ENCODE results near the gene NRXN3. TPM values are rescaled to one million over a fixed set of nuclear protein-coding genes. Genes with fewer than 3 reads are reported as not detected.
"Not testable (repeated sequence)": the region's sequence is repeated elsewhere in the genome, so short reads cannot be mapped to it uniquely, and the experiment has no call there.

NRXN3 gene
- polyA plus RNA-seq, 6 donors from 2014 or later = not detected

GRCh38 chr14:78479127-78479780 lies 309.1 kb downstream of the NRXN3 start:
- peaks cover 0 to 4% (median 0%) of the 10 kb centered on the region in 7 donors for H3K9me3 Mint-ChIP-seq
- no peaks in the 10 kb centered on the region for H3K4me1 Mint-ChIP-seq
- DNase-seq = no peak
- no peak for ATAC-seq (ENCODE audit: low read depth in 2 of 2)
- no peak overlapping the region for H3K27ac Mint-ChIP-seq
- H3K27me3 Mint-ChIP-seq = peaks cover 0 to 18% (median 7%) of the 10 kb centered on the region in 3 donors
- no peaks in the 10 kb centered on the region for H3K36me3 Mint-ChIP-seq
- H3K4me3 Mint-ChIP-seq = no peak overlapping the region

- DNase-seq (no peak), ATAC-seq (ENCODE audit: low read depth in 2 of 2) (no peak)
- H3K36me3 Mint-ChIP-seq = no peaks in the 10 kb centered on the region
- H3K9me3 Mint-ChIP-seq = no peaks in the 10 kb centered on the region
- H3K4me1 Mint-ChIP-seq = no peaks in the 10 kb centered on the region
- H3K27me3 Mint-ChIP-seq = peaks cover 0 to 14% (median 3%) of the 10 kb centered on the region in 3 donors
- no peak overlapping the region for H3K4me3 Mint-ChIP-seq
- H3K27ac Mint-ChIP-seq = no peak overlapping the region
These were observed 313.9 kb downstream of the NRXN3 start for GRCh38 chr14:78484028-78484427.

GRCh38 chr14:78486081-78486480 lies 315.9 kb downstream of the NRXN3 start:
- no peaks in the 10 kb centered on the region for H3K4me1 Mint-ChIP-seq
- no peak overlapping the region for H3K27ac Mint-ChIP-seq
- no peak for DNase-seq
- no peak overlapping the region for H3K4me3 Mint-ChIP-seq
- H3K9me3 Mint-ChIP-seq = no peaks in the 10 kb centered on the region
- no peak for ATAC-seq (ENCODE audit: low read depth in 2 of 2)
- H3K36me3 Mint-ChIP-seq = no peaks in the 10 kb centered on the region
- peaks cover 0 to 9% (median 3%) of the 10 kb centered on the region in 3 donors for H3K27me3 Mint-ChIP-seq

GRCh38 chr14:78486621-78487020 lies 316.4 kb downstream of the NRXN3 start:
- ATAC-seq (ENCODE audit: low read depth in 2 of 2) = no peak
- DNase-seq = no peak
- Mint-ChIP-seq H3K36me3 (no peaks in the 10 kb centered on the region), H3K4me3 (no peak overlapping the region), H3K9me3 (no peaks in the 10 kb centered on the region), H3K4me1 (no peaks in the 10 kb centered on the region), H3K27ac (no peak overlapping the region), H3K27me3 (peaks cover 0 to 9% (median 3%) of the 10 kb centered on the region in 3 donors)

DNA sequence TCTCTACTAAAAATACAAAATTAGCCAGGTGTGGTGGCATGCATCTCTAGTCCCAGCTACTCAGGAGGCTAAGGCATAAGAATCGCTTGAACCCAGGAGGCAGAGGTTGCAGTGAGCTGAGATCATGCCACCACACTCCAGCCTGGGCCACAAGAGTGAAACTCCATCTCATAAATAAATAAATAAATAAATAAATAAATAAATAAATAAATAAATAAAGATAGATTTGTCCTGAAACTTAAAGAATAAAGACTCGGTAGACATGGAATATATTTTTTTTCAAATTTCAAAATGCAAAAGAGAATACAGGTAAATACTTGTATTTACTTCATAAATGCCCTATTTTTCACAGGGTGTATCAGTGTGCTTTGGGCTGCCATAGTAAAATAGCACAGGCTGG lies 317.4 kb downstream of the NRXN3 start:
- ATAC-seq (ENCODE audit: low read depth in 2 of 2) = not testable (repeated sequence)

GRCh38 chr14:78488938-78489337 lies 318.8 kb downstream of the NRXN3 start:
- H3K4me1 Mint-ChIP-seq = no peaks in the 10 kb centered on the region
- H3K4me3 Mint-ChIP-seq = no peak overlapping the region
- ATAC-seq (ENCODE audit: low read depth in 2 of 2) = no peak
- DNase-seq = no peak
- H3K36me3 Mint-ChIP-seq = no peaks in the 10 kb centered on the region
- H3K27me3 Mint-ChIP-seq = peaks cover 0 to 7% (median 0%) of the 10 kb centered on the region in 3 donors
- peak overlapping the region in 1 of 6 donors; percentile 73 for H3K27ac Mint-ChIP-seq
- H3K9me3 Mint-ChIP-seq = no peaks in the 10 kb centered on the region

More for the DNA sequence above, 317.4 kb downstream of the NRXN3 start:
- not testable (repeated sequence) for H3K27ac Mint-ChIP-seq, H3K4me1 Mint-ChIP-seq, H3K4me3 Mint-ChIP-seq, H3K27me3 Mint-ChIP-seq, H3K9me3 Mint-ChIP-seq, DNase-seq, H3K36me3 Mint-ChIP-seq

DNA sequence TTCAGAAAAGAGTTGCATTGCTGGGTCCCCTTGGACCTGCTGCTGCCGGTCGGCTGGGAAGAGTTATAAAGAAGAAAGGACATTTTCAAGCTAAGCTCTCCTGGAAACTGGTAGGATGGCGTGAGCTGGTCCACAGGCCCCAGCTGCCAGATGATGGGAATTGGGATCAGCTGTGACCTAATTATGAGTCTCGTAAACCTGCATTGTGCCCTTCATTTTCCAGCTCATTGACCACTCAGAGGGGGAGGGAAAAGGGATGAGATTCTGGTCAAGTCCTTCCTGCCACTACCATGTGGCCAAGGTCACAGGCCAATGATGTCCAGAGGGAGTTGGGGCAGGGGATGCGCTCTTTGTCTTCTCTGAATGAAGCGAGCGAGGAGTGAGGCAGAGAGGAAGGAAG lies 320.9 kb downstream of the NRXN3 start:
- Mint-ChIP-seq H3K36me3 (no peaks in the 10 kb centered on the region), H3K4me3 (no peak overlapping the region), H3K4me1 (no peaks in the 10 kb centered on the region), H3K27me3 (peaks cover 0 to 5% (median 0%) of the 10 kb centered on the region in 3 donors), H3K9me3 (no peaks in the 10 kb centered on the region), H3K27ac (no peak overlapping the region)
- ATAC-seq (ENCODE audit: low read depth in 2 of 2) = no peak
- no peak for DNase-seq

DNA sequence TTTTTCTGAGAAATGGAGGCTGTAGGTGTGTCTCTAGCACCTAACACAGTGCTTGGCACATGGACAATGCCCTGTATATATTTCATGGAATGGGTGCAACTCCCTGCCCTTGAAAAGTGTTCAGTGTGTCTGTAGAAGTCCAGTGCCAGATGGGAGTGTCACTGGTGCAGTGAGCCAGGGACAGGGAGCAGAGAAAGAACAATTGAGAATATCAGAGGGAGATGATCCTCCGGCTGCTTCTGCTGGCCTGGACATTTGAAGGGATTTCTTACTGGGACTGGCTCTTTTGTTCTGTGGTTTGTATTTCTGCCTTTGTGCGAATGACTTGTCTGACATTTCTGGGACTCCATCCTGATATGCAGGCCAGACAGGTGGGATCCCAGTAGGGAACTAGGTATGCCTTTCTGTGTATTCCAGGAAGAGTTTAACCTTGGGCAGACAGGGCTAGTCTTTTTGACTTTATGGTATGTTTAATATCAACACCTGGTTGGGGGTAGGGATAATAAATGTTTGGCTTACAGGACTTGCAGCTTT lies 328.0 kb downstream of the NRXN3 start:
- H3K4me3 Mint-ChIP-seq = no peak overlapping the region
- H3K9me3 Mint-ChIP-seq = peaks cover 0 to 8% (median 5%) of the 10 kb centered on the region in 7 donors
- DNase-seq (no peak), ATAC-seq (ENCODE audit: low read depth in 2 of 2) (no peak)
- H3K27ac Mint-ChIP-seq = no peak overlapping the region
- H3K36me3 Mint-ChIP-seq = no peaks in the 10 kb centered on the region
- no peaks in the 10 kb centered on the region for H3K4me1 Mint-ChIP-seq
- peaks cover 2 to 11% (median 5%) of the 10 kb centered on the region in 3 donors for H3K27me3 Mint-ChIP-seq

DNA sequence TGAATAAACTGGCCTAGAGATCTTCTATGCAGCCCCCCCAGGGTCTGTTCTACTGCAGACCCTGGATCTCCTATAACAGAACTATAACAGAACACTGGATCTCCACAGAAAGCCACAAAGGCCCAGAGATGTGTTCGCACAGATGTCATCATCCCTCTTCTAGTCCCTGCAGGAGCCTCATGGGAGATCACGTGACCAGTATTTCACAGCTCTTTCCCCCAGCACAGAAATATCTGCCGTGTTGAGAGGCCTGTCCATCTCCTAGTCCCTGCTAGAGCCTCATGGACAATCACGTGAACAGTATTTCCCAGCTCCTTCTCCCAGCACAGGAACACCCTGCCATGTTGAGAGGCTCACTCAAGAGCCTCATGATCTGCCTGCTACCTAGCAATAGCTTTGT lies 331.7 kb downstream of the NRXN3 start:
- Mint-ChIP-seq H3K4me1 (no peaks in the 10 kb centered on the region), H3K27me3 (peaks cover 0 to 7% (median 6%) of the 10 kb centered on the region in 3 donors), H3K9me3 (peaks cover 0 to 9% (median 4%) of the 10 kb centered on the region in 7 donors), H3K27ac (no peak overlapping the region), H3K4me3 (no peak overlapping the region), H3K36me3 (no peaks in the 10 kb centered on the region)
- no peak for ATAC-seq (ENCODE audit: low read depth in 2 of 2)
- no peak for DNase-seq

DNA sequence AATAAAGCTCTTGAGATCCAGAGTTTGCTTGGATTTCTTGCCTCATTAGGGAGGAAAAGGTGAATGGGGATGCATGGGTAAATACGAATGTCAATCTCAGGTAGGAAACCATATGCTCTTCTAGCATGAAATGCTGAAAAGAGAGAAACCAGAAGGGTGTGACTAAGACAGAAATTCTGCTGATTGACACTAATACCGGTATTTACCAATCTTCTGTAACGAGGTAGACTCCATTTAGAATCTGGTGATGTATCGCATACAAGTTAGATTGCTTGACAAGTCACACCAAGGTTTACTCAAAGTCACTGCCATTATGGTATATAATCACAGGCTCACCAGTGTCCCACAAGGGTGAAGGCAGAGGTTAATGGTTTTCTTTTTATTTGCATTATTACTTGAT lies 337.9 kb downstream of the NRXN3 start:
- H3K36me3 Mint-ChIP-seq = no peaks in the 10 kb centered on the region
- ATAC-seq (ENCODE audit: low read depth in 2 of 2) = no peak
- no peak overlapping the region for H3K27ac Mint-ChIP-seq
- no peak for DNase-seq
- no peaks in the 10 kb centered on the region for H3K4me1 Mint-ChIP-seq
- peaks cover 0 to 6% (median 1%) of the 10 kb centered on the region in 3 donors for H3K27me3 Mint-ChIP-seq
- peaks cover 0 to 7% (median 0%) of the 10 kb centered on the region in 7 donors for H3K9me3 Mint-ChIP-seq
- H3K4me3 Mint-ChIP-seq = no peak overlapping the region

DNA sequence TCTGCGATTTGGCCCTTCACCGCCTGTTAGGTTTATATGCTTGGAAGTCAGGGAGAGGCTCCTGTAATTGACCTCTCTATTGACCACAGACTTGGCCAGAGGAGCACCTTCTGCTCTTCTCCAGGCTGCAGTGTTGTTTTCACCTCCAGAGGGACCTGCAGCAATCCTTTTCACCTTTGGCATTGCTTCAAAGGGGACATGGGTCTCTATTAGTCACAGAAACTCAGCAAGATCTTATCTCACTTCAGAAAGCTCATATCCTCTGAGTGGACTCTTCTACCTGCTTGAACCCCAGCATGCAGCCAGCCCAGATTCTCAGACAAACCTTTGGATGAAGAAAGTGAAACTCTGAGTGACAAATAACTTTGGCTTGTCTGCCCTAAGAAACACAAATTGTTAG lies 339.3 kb downstream of the NRXN3 start:
- Mint-ChIP-seq H3K4me3 (no peak overlapping the region), H3K4me1 (no peaks in the 10 kb centered on the region), H3K9me3 (peaks cover 0 to 7% (median 0%) of the 10 kb centered on the region in 7 donors), H3K27me3 (peaks cover 0 to 8% (median 6%) of the 10 kb centered on the region in 3 donors), H3K27ac (no peak overlapping the region), H3K36me3 (no peaks in the 10 kb centered on the region)
- ATAC-seq (ENCODE audit: low read depth in 2 of 2) (no peak), DNase-seq (no peak)

DNA sequence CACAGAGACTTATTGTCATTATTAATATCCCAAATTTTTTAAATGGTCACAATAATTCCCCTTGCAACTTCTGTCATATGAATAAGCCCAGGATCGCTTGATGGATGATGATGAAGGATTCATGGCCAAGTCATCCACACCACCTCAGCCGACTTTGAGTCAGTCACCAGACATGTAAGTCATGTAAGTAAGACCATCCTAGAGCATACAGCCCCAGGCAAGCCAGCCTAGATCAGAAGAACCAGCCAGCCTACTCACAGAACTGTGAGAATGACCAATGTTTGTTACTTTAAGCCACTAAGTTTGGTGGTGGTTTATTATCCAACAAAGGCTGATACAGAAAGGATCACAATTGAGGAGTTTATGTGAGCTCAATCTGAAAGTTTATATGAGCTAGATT lies 341.8 kb downstream of the NRXN3 start:
- DNase-seq (no peak), ATAC-seq (ENCODE audit: low read depth in 2 of 2) (no peak)
- Mint-ChIP-seq H3K4me3 (no peak overlapping the region), H3K4me1 (no peaks in the 10 kb centered on the region), H3K9me3 (peaks cover 0 to 7% (median 0%) of the 10 kb centered on the region in 7 donors), H3K36me3 (no peaks in the 10 kb centered on the region), H3K27me3 (peaks cover 0 to 12% (median 9%) of the 10 kb centered on the region in 3 donors), H3K27ac (no peak overlapping the region)

GRCh38 chr14:78519863-78520262 lies 349.7 kb downstream of the NRXN3 start:
- H3K4me1 Mint-ChIP-seq = no peaks in the 10 kb centered on the region
- DNase-seq (no peak), ATAC-seq (ENCODE audit: low read depth in 2 of 2) (no peak)
- H3K27ac Mint-ChIP-seq = no peak overlapping the region
- no peaks in the 10 kb centered on the region for H3K36me3 Mint-ChIP-seq
- H3K4me3 Mint-ChIP-seq = no peak overlapping the region
- peaks cover 0 to under 1% (median 0%) of the 10 kb centered on the region in 3 donors for H3K27me3 Mint-ChIP-seq
- peaks cover 0 to 6% (median 2%) of the 10 kb centered on the region in 7 donors for H3K9me3 Mint-ChIP-seq

- DNase-seq = no peak
- no peak overlapping the region for H3K4me3 Mint-ChIP-seq
- H3K4me1 Mint-ChIP-seq = no peaks in the 10 kb centered on the region
- no peaks in the 10 kb centered on the region for H3K36me3 Mint-ChIP-seq
- H3K27ac Mint-ChIP-seq = no peak overlapping the region
- H3K9me3 Mint-ChIP-seq = peaks cover 0 to 13% (median 0%) of the 10 kb centered on the region in 7 donors
- H3K27me3 Mint-ChIP-seq = no peaks in the 10 kb centered on the region
- ATAC-seq (ENCODE audit: low read depth in 2 of 2) = no peak
These were observed 354.0 kb downstream of the NRXN3 start for GRCh38 chr14:78524196-78524595.

Data from naive B cell (primary cell).